ENCODE results near the gene ASPDH. TPM values are rescaled to one million over a fixed set of nuclear protein-coding genes. Genes with fewer than 3 reads are reported as not detected.

The ASPDH gene
- total and polyA plus RNA-seq, 2 of the 13 experiments (the other 11 are each of a cell fraction or from before 2014, with no cell fraction given) = 2.2 to 3.3 TPM

DNA sequence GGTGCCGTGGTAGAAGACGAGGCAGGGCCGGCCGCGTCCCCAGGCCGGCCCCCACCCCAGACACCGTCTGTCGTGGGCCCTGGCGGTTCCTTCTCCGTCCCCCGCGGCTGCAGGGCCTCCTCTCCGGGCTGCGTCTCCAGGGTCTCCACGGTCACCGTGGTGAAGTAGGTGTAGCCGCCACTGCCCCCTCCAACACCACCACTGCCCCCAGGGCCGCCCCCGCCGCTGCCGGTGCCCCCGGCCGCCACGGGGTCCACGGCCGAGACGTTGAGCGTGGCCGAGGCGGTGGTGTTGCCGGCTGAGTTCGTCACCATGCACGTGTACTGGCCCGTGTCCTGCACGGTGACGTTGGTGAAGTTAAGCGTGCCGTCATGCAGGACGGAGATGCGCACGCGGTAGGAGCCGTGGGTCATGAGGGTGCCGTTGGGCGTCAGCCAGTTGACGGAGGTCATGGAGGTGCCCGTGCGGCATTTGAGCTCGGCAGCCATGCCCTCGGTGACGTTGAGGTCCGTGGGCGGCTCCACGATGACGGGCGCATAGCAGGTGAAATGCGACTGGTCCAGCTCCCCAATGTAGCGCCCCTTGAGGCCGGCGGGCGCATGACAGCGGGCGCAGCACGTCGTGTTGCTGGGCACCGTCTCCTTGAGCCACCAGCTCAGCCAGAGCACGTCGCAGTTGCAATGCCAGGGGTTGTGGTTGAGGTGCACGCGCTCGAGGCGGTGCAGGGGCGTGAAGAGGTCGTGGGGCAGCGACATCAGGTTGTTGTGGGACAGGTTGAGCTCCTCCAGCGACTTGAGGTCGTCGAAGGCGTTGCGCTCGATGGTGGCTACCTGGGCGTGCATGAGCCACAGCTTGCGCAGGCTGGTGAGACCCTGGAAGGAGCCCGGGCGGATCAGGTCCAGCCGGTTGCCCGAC, 4.6 kb upstream of the ASPDH start (continued):
- TF ChIP-seq, protein P1, sequence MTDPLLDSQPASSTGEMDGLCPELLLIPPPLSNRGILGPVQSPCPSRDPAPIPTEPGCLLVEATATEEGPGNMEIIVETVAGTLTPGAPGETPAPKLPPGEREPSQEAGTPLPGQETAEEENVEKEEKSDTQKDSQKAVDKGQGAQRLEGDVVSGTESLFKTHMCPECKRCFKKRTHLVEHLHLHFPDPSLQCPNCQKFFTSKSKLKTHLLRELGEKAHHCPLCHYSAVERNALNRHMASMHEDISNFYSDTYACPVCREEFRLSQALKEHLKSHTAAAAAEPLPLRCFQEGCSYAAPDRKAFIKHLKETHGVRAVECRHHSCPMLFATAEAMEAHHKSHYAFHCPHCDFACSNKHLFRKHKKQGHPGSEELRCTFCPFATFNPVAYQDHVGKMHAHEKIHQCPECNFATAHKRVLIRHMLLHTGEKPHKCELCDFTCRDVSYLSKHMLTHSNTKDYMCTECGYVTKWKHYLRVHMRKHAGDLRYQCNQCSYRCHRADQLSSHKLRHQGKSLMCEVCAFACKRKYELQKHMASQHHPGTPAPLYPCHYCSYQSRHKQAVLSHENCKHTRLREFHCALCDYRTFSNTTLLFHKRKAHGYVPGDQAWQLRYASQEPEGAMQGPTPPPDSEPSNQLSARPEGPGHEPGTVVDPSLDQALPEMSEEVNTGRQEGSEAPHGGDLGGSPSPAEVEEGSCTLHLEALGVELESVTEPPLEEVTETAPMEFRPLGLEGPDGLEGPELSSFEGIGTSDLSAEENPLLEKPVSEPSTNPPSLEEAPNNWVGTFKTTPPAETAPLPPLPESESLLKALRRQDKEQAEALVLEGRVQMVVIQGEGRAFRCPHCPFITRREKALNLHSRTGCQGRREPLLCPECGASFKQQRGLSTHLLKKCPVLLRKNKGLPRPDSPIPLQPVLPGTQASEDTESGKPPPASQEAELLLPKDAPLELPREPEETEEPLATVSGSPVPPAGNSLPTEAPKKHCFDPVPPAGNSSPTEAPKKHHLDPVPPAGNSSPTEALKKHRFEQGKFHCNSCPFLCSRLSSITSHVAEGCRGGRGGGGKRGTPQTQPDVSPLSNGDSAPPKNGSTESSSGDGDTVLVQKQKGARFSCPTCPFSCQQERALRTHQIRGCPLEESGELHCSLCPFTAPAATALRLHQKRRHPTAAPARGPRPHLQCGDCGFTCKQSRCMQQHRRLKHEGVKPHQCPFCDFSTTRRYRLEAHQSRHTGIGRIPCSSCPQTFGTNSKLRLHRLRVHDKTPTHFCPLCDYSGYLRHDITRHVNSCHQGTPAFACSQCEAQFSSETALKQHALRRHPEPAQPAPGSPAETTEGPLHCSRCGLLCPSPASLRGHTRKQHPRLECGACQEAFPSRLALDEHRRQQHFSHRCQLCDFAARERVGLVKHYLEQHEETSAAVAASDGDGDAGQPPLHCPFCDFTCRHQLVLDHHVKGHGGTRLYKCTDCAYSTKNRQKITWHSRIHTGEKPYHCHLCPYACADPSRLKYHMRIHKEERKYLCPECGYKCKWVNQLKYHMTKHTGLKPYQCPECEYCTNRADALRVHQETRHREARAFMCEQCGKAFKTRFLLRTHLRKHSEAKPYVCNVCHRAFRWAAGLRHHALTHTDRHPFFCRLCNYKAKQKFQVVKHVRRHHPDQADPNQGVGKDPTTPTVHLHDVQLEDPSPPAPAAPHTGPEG (CRISPR knock-in tag; IDR thresholded peaks at IDR 0.05) = no peak
- TF ChIP-seq, protein P2, sequence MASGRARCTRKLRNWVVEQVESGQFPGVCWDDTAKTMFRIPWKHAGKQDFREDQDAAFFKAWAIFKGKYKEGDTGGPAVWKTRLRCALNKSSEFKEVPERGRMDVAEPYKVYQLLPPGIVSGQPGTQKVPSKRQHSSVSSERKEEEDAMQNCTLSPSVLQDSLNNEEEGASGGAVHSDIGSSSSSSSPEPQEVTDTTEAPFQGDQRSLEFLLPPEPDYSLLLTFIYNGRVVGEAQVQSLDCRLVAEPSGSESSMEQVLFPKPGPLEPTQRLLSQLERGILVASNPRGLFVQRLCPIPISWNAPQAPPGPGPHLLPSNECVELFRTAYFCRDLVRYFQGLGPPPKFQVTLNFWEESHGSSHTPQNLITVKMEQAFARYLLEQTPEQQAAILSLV (CRISPR knock-in tag; IDR thresholded peaks at IDR 0.05; ENCODE audit: borderline replicate concordance) = no peak
- TF ChIP-seq HOXA3 (CRISPR knock-in tag; IDR thresholded peaks at IDR 0.05) (0 out of 2 replicates have a peak, but pooled peaks have one; percentile 35), HMG20A (CRISPR knock-in tag; IDR thresholded peaks at IDR 0.05; ENCODE audit: borderline replicate concordance) (no peak), ZEB1 (IDR thresholded peaks at IDR 0.05; ENCODE audit: insufficient replicate concordance, low read depth) (no peak), ZFP1 (CRISPR knock-in tag; IDR thresholded peaks at IDR 0.05) (no peak)
- TF ChIP-seq, protein P3, sequence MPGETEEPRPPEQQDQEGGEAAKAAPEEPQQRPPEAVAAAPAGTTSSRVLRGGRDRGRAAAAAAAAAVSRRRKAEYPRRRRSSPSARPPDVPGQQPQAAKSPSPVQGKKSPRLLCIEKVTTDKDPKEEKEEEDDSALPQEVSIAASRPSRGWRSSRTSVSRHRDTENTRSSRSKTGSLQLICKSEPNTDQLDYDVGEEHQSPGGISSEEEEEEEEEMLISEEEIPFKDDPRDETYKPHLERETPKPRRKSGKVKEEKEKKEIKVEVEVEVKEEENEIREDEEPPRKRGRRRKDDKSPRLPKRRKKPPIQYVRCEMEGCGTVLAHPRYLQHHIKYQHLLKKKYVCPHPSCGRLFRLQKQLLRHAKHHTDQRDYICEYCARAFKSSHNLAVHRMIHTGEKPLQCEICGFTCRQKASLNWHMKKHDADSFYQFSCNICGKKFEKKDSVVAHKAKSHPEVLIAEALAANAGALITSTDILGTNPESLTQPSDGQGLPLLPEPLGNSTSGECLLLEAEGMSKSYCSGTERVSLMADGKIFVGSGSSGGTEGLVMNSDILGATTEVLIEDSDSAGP (CRISPR knock-in tag; IDR thresholded peaks at IDR 0.05; ENCODE audit: borderline replicate concordance) = no peak
- TF ChIP-seq, protein P4, sequence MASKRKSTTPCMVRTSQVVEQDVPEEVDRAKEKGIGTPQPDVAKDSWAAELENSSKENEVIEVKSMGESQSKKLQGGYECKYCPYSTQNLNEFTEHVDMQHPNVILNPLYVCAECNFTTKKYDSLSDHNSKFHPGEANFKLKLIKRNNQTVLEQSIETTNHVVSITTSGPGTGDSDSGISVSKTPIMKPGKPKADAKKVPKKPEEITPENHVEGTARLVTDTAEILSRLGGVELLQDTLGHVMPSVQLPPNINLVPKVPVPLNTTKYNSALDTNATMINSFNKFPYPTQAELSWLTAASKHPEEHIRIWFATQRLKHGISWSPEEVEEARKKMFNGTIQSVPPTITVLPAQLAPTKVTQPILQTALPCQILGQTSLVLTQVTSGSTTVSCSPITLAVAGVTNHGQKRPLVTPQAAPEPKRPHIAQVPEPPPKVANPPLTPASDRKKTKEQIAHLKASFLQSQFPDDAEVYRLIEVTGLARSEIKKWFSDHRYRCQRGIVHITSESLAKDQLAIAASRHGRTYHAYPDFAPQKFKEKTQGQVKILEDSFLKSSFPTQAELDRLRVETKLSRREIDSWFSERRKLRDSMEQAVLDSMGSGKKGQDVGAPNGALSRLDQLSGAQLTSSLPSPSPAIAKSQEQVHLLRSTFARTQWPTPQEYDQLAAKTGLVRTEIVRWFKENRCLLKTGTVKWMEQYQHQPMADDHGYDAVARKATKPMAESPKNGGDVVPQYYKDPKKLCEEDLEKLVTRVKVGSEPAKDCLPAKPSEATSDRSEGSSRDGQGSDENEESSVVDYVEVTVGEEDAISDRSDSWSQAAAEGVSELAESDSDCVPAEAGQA (IDR thresholded peaks at IDR 0.05; ENCODE audit: low read depth) = no peak
- TF ChIP-seq, protein P4 (CRISPR knock-in tag; IDR thresholded peaks at IDR 0.05; ENCODE audit: borderline replicate concordance) = no peak
- TF ChIP-seq, protein P5, sequence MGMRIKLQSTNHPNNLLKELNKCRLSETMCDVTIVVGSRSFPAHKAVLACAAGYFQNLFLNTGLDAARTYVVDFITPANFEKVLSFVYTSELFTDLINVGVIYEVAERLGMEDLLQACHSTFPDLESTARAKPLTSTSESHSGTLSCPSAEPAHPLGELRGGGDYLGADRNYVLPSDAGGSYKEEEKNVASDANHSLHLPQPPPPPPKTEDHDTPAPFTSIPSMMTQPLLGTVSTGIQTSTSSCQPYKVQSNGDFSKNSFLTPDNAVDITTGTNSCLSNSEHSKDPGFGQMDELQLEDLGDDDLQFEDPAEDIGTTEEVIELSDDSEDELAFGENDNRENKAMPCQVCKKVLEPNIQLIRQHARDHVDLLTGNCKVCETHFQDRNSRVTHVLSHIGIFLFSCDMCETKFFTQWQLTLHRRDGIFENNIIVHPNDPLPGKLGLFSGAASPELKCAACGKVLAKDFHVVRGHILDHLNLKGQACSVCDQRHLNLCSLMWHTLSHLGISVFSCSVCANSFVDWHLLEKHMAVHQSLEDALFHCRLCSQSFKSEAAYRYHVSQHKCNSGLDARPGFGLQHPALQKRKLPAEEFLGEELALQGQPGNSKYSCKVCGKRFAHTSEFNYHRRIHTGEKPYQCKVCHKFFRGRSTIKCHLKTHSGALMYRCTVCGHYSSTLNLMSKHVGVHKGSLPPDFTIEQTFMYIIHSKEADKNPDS (CRISPR knock-in tag; IDR thresholded peaks at IDR 0.05) = no peak
